HG02610 (cell line): ENCODE measurements around the gene NPSR1.

Experiments
- ATAC-seq: cut with Tn5 transposase; IDR thresholded peaks from one replicate; pipeline ENCODE4 v1.9.1; 2021; ENCODE audit warnings: mild to moderate bottlenecking, moderate library complexity; ENCODE audit not compliant: unreplicated experiment

The NPSR1 gene

GRCh38 chr7:34720289-34720688 lies 62.3 kb downstream of the NPSR1 start:
- no peak for ATAC-seq

GRCh38 chr7:34723338-34723737 lies 65.3 kb downstream of the NPSR1 start:
- no peak for ATAC-seq

GRCh38 chr7:34723866-34724490 lies 66.0 kb downstream of the NPSR1 start:
- no peak for ATAC-seq

- ATAC-seq: no peak
Observed at GRCh38 chr7:34726221-34726620, 68.2 kb downstream of the NPSR1 start.

- ATAC-seq: no peak
Observed at GRCh38 chr7:34727464-34727995, 69.5 kb downstream of the NPSR1 start.

GRCh38 chr7:34728156-34728555 lies 70.1 kb downstream of the NPSR1 start:
- ATAC-seq: no peak

- no peak for ATAC-seq
Observed at GRCh38 chr7:34734771-34735170, 76.8 kb downstream of the NPSR1 start.

- no peak for ATAC-seq
Observed at GRCh38 chr7:34735526-34735925, 77.5 kb downstream of the NPSR1 start.

GRCh38 chr7:34739651-34740300 lies 81.8 kb downstream of the NPSR1 start:
- ATAC-seq: no peak

GRCh38 chr7:34740840-34741239 lies 82.8 kb downstream of the NPSR1 start:
- no peak for ATAC-seq

- no peak for ATAC-seq
Observed at GRCh38 chr7:34747176-34747781, 89.3 kb downstream of the NPSR1 start.

- no peak for ATAC-seq
Observed at GRCh38 chr7:34747867-34748727, 90.1 kb downstream of the NPSR1 start.

- ATAC-seq: no peak
Observed at GRCh38 chr7:34748728-34749089, 90.7 kb downstream of the NPSR1 start.

- ATAC-seq: no peak
Observed at GRCh38 chr7:34749446-34749845, 91.4 kb downstream of the NPSR1 start.

- ATAC-seq: no peak
Observed at GRCh38 chr7:34750209-34750608, 92.2 kb downstream of the NPSR1 start.

- no peak for ATAC-seq
Observed at GRCh38 chr7:34750636-34751035, 92.6 kb downstream of the NPSR1 start.

- no peak for ATAC-seq
Observed at GRCh38 chr7:34751725-34752643, 94.0 kb downstream of the NPSR1 start.

- no peak for ATAC-seq
Observed at GRCh38 chr7:34752929-34753328, 94.9 kb downstream of the NPSR1 start.

- ATAC-seq: no peak
Observed at GRCh38 chr7:34755008-34755407, 97.0 kb downstream of the NPSR1 start.

- no peak for ATAC-seq
Observed at GRCh38 chr7:34756025-34756437, 98.0 kb downstream of the NPSR1 start.
